Activated CD4-positive, alpha-beta T cell treated with anti-CD3 and anti-CD28 coated beads for 48 hours (primary cell): ENCODE measurements around the gene GMDS.
"Not testable (repeated sequence)": the region's sequence is repeated elsewhere in the genome, so short reads cannot be mapped to it uniquely, and the experiment has no call there.

Source experiments
- DNase-seq: peaks from one replicate; pipeline ENCODE4 v3.0.0-alpha.2; 2020

Gene GMDS

DNA sequence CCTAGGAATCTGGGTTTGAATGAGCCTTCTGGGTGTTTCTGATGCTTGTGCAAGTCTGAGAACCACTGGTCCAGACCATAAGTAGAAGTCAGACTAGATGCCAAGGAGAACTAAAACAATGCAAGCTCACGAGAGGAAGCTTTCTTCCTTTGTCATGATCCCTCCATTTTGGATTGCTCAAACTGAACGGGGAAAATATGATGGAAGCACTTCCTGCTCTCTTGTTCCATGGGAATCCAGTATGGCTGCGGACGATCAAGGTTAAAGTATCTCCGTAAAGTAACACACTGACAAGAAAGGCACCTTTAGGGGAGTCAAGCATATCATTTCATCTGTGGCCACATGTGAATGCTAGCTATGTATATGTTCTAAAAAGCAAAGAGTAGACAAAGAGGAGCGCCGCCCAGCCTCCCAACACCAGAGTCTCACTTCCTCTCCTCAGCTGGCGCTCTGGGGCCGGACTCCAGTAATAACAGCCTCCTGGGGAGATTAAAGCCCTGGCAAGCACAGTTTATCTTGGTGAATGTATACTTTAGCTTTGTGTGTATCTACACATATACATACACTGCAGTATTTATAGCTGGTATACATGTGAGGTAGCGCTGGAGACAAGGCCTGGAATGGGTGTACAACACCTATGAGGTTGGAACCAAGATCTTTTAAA lies 547.6 kb downstream of the GMDS start:
- no peak for DNase-seq

GRCh38 chr6:1696463-1696850 lies 548.9 kb downstream of the GMDS start:
- DNase-seq: no peak

- no peak for DNase-seq
Measured at GRCh38 chr6:1695546-1696462, 549.6 kb downstream of the GMDS start.

GRCh38 chr6:1691828-1692227 lies 553.6 kb downstream of the GMDS start:
- DNase-seq: not testable (repeated sequence)

GRCh38 chr6:1690656-1691055 lies 554.7 kb downstream of the GMDS start:
- DNase-seq: not testable (repeated sequence)

GRCh38 chr6:1689141-1689540 lies 556.3 kb downstream of the GMDS start:
- DNase-seq: no peak

- no peak for DNase-seq
Measured at GRCh38 chr6:1688396-1688795, 557.0 kb downstream of the GMDS start.

GRCh38 chr6:1687402-1687801 lies 558.0 kb downstream of the GMDS start:
- DNase-seq: no peak

- no peak for DNase-seq
Measured at GRCh38 chr6:1686117-1687098, 559.0 kb downstream of the GMDS start.

DNA sequence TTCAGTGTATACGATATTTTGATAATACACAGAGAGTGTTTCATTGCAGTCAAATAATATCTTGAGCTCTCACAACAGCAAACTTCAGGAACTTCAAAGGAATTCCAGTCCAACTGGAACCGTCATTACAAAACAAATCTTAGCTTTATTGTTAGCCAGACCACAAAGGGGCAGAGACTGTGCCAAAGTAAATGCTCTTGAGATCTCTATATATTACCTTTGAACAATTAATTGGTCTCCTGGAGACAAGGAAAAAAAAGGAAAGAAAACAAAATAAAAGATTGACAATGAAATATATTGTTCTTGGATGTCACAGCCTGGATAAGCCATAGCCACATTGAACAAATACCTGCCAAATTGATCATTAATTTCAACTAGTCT lies 565.7 kb downstream of the GMDS start:
- DNase-seq: no peak

GRCh38 chr6:1679031-1679687 lies 566.2 kb downstream of the GMDS start:
- DNase-seq: no peak

DNA sequence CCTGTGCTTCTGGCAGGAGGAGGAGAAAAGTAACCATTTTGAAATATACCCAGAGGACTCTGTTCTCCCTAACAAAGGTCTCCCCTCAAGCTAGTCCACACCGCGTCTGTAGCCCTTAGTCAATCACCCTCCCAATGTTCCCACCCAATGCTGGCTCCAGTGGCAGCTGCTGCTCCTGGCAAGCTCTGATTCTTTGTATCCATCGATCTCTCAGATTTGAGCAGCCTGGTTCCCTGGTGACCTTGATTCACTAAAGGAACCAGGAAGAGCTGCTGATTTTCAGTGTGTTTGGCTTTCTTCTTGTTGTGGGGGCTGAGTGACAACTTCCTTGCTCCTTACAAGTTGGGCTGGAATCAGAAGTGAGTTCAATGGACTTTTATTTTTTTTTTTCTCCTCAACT lies 567.2 kb downstream of the GMDS start:
- no peak for DNase-seq

DNA sequence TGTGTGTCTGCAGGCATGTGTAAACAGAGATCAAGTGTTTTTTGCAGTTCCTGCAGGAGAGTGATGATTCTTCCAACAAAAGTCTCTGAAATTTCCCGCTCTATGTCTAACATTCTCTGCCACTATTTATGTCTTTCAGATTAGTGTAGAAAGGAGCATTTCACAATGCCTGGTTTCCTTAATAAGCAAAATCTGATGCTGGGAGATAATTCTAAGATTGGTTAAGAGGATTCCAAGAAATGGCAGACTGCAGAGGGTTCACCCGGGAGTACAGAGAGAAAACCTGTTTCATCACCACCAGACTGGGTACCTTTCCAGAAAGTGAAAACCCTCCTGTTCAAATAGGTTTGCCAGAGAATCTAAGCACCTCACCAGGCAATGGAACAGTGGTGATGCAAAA lies 573.0 kb downstream of the GMDS start:
- no peak for DNase-seq

DNA sequence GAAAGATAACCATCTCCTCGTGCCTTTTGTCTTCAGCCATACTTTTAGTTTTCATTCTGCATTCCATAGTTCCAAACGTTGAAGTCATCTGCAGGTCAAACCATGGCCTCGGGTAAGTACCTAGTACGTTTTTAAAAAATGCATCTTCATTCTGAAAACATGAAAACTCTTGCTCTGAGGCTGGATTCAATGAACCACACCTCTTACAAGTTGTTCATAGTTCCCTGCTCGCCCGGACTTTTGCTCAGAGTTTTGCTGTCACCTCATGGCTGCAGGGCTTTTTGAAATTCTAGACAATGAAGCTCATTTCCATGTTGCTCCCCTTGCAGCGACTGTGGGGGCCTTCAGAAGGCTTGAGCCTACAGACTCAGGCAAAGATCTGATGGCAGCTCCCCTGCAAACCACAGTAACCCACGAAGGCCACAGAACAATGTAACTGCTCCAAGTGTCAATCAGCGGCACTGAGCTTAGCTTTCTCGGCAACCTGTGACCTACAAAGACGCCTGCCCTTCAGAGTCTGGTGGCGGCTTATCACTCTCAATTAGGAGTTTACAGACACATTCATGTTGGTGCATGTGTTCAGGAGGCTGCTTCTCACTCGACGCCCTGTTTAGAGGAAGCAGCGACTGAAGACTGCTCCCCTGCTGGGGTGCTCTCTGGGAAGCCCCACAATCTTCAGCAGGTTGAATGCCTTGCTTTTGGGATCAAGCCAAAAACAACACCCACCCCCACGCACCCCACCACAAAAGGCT lies 574.5 kb downstream of the GMDS start:
- DNase-seq: no peak

DNA sequence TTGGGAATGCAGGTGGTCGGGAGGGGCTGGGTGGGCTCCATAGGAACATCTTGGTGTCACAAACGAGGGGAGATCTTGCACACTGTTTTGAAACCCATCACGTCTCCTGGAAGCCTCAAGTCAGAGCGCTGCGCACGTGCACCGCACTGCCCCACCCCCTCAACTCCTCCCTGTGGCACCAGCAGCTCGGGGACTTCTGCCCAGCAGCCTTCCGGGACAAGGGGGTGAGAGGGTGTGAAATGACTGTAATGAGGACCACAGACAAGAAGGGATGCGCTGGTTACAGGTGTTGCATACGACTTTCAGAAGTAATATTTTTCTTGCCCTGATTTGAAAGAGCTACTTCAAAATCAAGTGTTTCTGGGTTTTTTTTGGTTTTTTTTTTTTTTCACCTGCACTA lies 575.4 kb downstream of the GMDS start:
- DNase-seq: no peak

DNA sequence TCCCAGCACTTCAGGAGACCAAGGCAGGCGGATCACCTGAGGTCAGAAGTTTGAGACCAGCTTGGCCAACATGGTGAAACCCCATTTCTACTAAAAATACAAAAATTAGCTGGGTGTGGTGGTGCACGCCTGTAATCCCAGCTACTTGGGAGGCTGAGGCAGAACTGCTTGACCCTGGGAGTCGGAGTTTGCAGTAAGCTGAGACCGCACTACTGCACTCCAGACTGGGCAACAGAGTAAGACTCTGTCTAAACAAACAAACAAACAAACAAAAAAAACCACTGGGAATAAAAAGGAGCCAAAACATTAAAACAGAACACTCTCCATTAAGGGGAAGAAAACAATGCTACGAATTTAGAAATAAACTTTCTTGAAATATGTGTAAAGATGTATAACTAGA lies 576.9 kb downstream of the GMDS start:
- not testable (repeated sequence) for DNase-seq

GRCh38 chr6:1667805-1668175 lies 577.6 kb downstream of the GMDS start:
- no peak for DNase-seq

GRCh38 chr6:1667012-1667804 lies 578.2 kb downstream of the GMDS start:
- no peak for DNase-seq

DNA sequence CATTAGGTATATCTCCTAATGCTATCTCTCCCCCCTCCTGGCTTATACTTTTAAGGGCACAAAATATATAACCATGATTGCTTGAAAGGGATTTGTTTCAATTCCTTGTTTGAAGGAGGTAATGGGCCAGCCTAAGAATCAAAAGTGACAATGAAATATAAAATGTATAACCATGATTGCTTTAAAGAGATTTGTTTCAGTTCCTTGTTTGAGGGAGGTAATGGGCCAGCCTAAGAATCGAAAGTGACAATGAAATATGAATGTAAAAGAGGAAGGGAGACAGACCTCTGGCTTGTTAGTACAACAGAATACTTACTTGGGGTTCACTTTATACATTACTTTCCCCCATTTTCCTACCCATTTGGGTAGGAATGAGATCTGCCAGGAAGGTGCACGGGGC lies 580.2 kb downstream of the GMDS start:
- DNase-seq: no peak

- DNase-seq: no peak
Measured at GRCh38 chr6:1664329-1664728, 581.1 kb downstream of the GMDS start.

- no peak for DNase-seq
Measured at GRCh38 chr6:1663511-1663910, 581.9 kb downstream of the GMDS start.
